H1 (cell line): Measurements from ENCODE around the gene RFTN2. TPM values are rescaled to one million over a fixed set of nuclear protein-coding genes. Genes with fewer than 3 reads are reported as not detected.

Experiments
- CTCF ChIA-PET: fragments of 300-600 bp; sonication (Branson Sonifier 250); formaldehyde crosslinking; loops from one replicate; lab custom pipeline; 2021; ENCODE audit not compliant: partially characterized antibody; lab: Charles Lee
- POLR2A ChIA-PET: fragments of 300-600 bp; sonication (Branson Sonifier 250); formaldehyde crosslinking; loops from one replicate; lab custom pipeline; 2021; ENCODE audit warnings: inconsistent platforms; ENCODE audit not compliant: partially characterized antibody; lab: Charles Lee
- DNase-seq, 2 experiments: peaks; one replicate each; pipeline versions ENCODE4 v3.0.0 to v3.0.0-alpha.2; 2010 to 2022; ENCODE audit warnings: low spot score in 2 of 2, low read depth in 1 of 2, mixed read lengths in 1 of 2
- FAIRE-seq: peaks from 2 replicates; lab custom pipeline; 2011; peaks lifted over from hg19 to GRCh38; lab: Jason Lieb, UNC
- H2AFZ ChIP-seq: 2 replicates; pipeline ENCODE4 v1.8.1; 2012; ENCODE audit warnings: low read length, inconsistent platforms
- H2AK5ac ChIP-seq: 2 replicates; pipeline ENCODE4 v1.6.1; 2013; ENCODE audit warnings: low read depth, low read length
- H2BK120ac ChIP-seq: replicated peaks from 2 replicates; pipeline ENCODE3; 2013; ENCODE audit warnings: low read depth, low read length, inconsistent platforms
- H2BK12ac ChIP-seq: 2 replicates; pipeline ENCODE4 v1.6.1; 2013; ENCODE audit warnings: low read depth, low read length
- H2BK15ac ChIP-seq: 2 replicates; pipeline ENCODE4 v1.6.1; 2013; ENCODE audit warnings: low read length
- H2BK20ac ChIP-seq: 2 replicates; pipeline ENCODE4 v1.6.1; 2013; ENCODE audit warnings: low read length
- H2BK5ac ChIP-seq: 2 replicates; pipeline ENCODE4 v1.6.1; 2013; ENCODE audit warnings: low read depth, low read length
- H3K14ac ChIP-seq: 2 replicates; pipeline ENCODE4 v1.6.1; 2013; ENCODE audit warnings: inconsistent platforms; ENCODE audit not compliant: insufficient read length
- H3K18ac ChIP-seq: 2 replicates; pipeline ENCODE4 v1.6.1; 2013; ENCODE audit warnings: low read length; ENCODE audit errors: extremely low read depth
- H3K23ac ChIP-seq: 2 replicates; pipeline ENCODE4 v1.6.1; 2013; ENCODE audit warnings: inconsistent platforms; ENCODE audit not compliant: insufficient read length
- H3K23me2 ChIP-seq: 2 replicates; pipeline ENCODE4 v1.6.1; 2013; ENCODE audit warnings: low read depth, low read length
- H3K27ac ChIP-seq: 2 replicates; pipeline ENCODE4 v1.6.1; 2011; ENCODE audit warnings: low read depth, low read length, inconsistent platforms
- H3K27me3 ChIP-seq, 4 experiments: replicated peaks in 1 of 4; 1 replicate in 1 of 4; 2 replicates in 3 of 4; pipeline versions ENCODE4 v1.6.1 to v1.8.1; 2011 to 2013; ENCODE audit warnings: low read length in 3 of 4, mild to moderate bottlenecking in 3 of 4, inconsistent platforms in 2 of 4, mixed read lengths in 2 of 4, moderate library complexity in 1 of 4; ENCODE audit not compliant: control insufficient read depth in 3 of 4, insufficient read depth in 3 of 4; ENCODE audit errors: extremely low read depth in 1 of 4
- H3K36me3 ChIP-seq, 4 experiments: 2 replicates each; pipeline versions ENCODE4 v1.6.1 to v1.8.1; 2011 to 2013; ENCODE audit warnings: mild to moderate bottlenecking in 4 of 4, low read length in 3 of 4, moderate library complexity in 2 of 4, control low read depth in 1 of 4, inconsistent platforms in 1 of 4; ENCODE audit not compliant: insufficient read depth in 4 of 4, control insufficient read depth in 2 of 4
- H3K4ac ChIP-seq: replicated peaks from 2 replicates; pipeline ENCODE3; 2013; ENCODE audit warnings: low read length, low read depth, mixed read lengths, inconsistent platforms; ENCODE audit not compliant: insufficient read length
- H3K4me1 ChIP-seq, 4 experiments: replicated peaks in 1 of 4; 1 replicate in 1 of 4; 2 replicates in 3 of 4; pipeline versions ENCODE4 v1.6.1 to v1.8.1; 2011 to 2013; ENCODE audit warnings: low read length in 3 of 4, inconsistent platforms in 2 of 4, mixed read lengths in 1 of 4; ENCODE audit not compliant: insufficient read depth in 4 of 4, control insufficient read depth in 3 of 4
- H3K4me2 ChIP-seq, 2 experiments: 2 replicates each; pipeline versions ENCODE4 v1.6.1 to v1.8.1; 2011 to 2013; ENCODE audit warnings: low read depth in 2 of 2, low read length in 2 of 2, control low read depth in 1 of 2, inconsistent platforms in 1 of 2, mild to moderate bottlenecking in 1 of 2; ENCODE audit not compliant: insufficient read depth in 1 of 2
- H3K4me3 ChIP-seq, 4 experiments: fragments of 200-600, 300-600 bp in 1 of 4; sonication (generic), shearing (Covaris generic), sonication (Bioruptor Twin) in 1 of 4; 2 replicates each; pipeline versions ENCODE4 v1.5.1 to v1.8.1; 2011 to 2016; ENCODE audit warnings: low read length in 4 of 4, low read depth in 3 of 4, control low read depth in 2 of 4, inconsistent platforms in 2 of 4, mild to moderate bottlenecking in 2 of 4, mixed read lengths in 1 of 4, moderate library complexity in 1 of 4; ENCODE audit not compliant: insufficient read depth in 2 of 4; ENCODE audit errors: extremely low read depth in 1 of 4
- H3K56ac ChIP-seq: replicated peaks from 2 replicates; pipeline ENCODE3; 2013; ENCODE audit warnings: low read depth, mild to moderate bottlenecking, mixed read lengths, low read length, inconsistent platforms; ENCODE audit not compliant: insufficient read length
- H3K79me1 ChIP-seq: 2 replicates; pipeline ENCODE4 v1.6.1; 2013; ENCODE audit warnings: low read depth, low read length, control low read depth
- H3K79me2 ChIP-seq, 2 experiments: 2 replicates each; pipeline versions ENCODE4 v1.6.1 to v1.8.1; 2012 to 2013; ENCODE audit warnings: low read length in 2 of 2, mild to moderate bottlenecking in 2 of 2, inconsistent platforms in 1 of 2; ENCODE audit not compliant: insufficient read depth in 2 of 2, control insufficient read depth in 1 of 2
- H3K9ac ChIP-seq, 4 experiments: replicated peaks in 1 of 4; 1 replicate in 1 of 4; 2 replicates in 3 of 4; pipeline versions ENCODE4 v1.6.1 to v1.8.1; 2011 to 2013; ENCODE audit warnings: low read depth in 3 of 4, low read length in 3 of 4, control low read depth in 2 of 4, mild to moderate bottlenecking in 2 of 4, moderate library complexity in 2 of 4, inconsistent platforms in 1 of 4; ENCODE audit errors: extremely low read depth in 1 of 4
- H3K9me3 ChIP-seq, 2 experiments: 2 replicates each; pipeline versions ENCODE4 v1.6.1 to v1.8.1; 2012 to 2013; ENCODE audit warnings: mild to moderate bottlenecking in 2 of 2, moderate library complexity in 2 of 2, control low read depth in 1 of 2, inconsistent platforms in 1 of 2, low read depth in 1 of 2, low read length in 1 of 2, mixed read lengths in 1 of 2; ENCODE audit not compliant: insufficient read depth in 2 of 2
- H4K20me1 ChIP-seq, 2 experiments: replicated peaks in 1 of 2; 2 replicates each; pipeline versions ENCODE3 to v1.8.1; 2011 to 2013; ENCODE audit warnings: inconsistent platforms in 2 of 2, low read length in 2 of 2, mild to moderate bottlenecking in 1 of 2; ENCODE audit not compliant: insufficient read depth in 2 of 2, control insufficient read depth in 1 of 2
- H4K5ac ChIP-seq: 2 replicates; pipeline ENCODE4 v1.6.1; 2013; ENCODE audit warnings: low read length, low read depth, mixed read lengths, inconsistent platforms; ENCODE audit not compliant: insufficient read length
- H4K8ac ChIP-seq: 2 replicates; pipeline ENCODE4 v1.8.0; 2013; ENCODE audit warnings: mild to moderate bottlenecking, moderate library complexity, low read length, inconsistent platforms; ENCODE audit not compliant: insufficient read depth; ENCODE audit errors: extremely low read depth
- H4K91ac ChIP-seq: replicated peaks from 2 replicates; pipeline ENCODE3; 2013; ENCODE audit warnings: low read length, mixed read lengths, inconsistent platforms; ENCODE audit not compliant: insufficient read length
- ASH2L ChIP-seq: fragments of 200-600, 300-600 bp; sonication (generic); IDR thresholded peaks from one replicate; pipeline ENCODE4 v1.7.1; 2017; ENCODE audit warnings: low read length
- BCL11A ChIP-seq, 2 experiments: IDR thresholded peaks; one replicate each; pipeline ENCODE4 v1.6.1; 2011; ENCODE audit warnings: low read depth in 2 of 2, low read length in 2 of 2, mild to moderate bottlenecking in 2 of 2
- CEBPB ChIP-seq: IDR thresholded peaks from 2 replicates; pipeline ENCODE4 v1.6.1; 2012; ENCODE audit warnings: low read depth, low read length
- CHD1 ChIP-seq: IDR thresholded peaks from 2 replicates; pipeline ENCODE4 v1.6.1; 2012; ENCODE audit warnings: low read depth, low read length, improper control_type of control experiment
- GABPA ChIP-seq: IDR thresholded peaks from 2 replicates; pipeline ENCODE4 v1.6.1; 2011; ENCODE audit warnings: mild to moderate bottlenecking, low read length, moderate library complexity, borderline replicate concordance; ENCODE audit not compliant: insufficient read depth
- GTF2F1 ChIP-seq: IDR thresholded peaks from 2 replicates; pipeline ENCODE4 v1.6.1; 2012; ENCODE audit warnings: low read depth, low read length, improper control_type of control experiment, borderline replicate concordance
- KDM5A ChIP-seq: fragments of 200-600 bp; IDR thresholded peaks from 2 replicates; pipeline ENCODE4 v1.7.1; 2012; ENCODE audit warnings: mild to moderate bottlenecking, low read length, inconsistent platforms, mixed read lengths
- PHF8 ChIP-seq: fragments of 200-600 bp; sonication (generic); conservative IDR thresholded peaks from 2 replicates; pipeline ENCODE4 v1.7.1; 2012; ENCODE audit warnings: low read depth, mild to moderate bottlenecking, inconsistent platforms, low read length, moderate library complexity
- POLR2A ChIP-seq, 2 experiments: IDR thresholded peaks; 1 replicate in 1 of 2; 2 replicates in 1 of 2; pipeline ENCODE4 v1.6.1; 2011; ENCODE audit warnings: low read depth in 2 of 2, low read length in 2 of 2, mild to moderate bottlenecking in 2 of 2; ENCODE audit errors: control extremely low read depth in 1 of 2
- POLR2AphosphoS5 ChIP-seq: IDR thresholded peaks from 2 replicates; pipeline ENCODE4 v1.6.1; 2011; ENCODE audit warnings: low read depth, low read length
- SP4 ChIP-seq: IDR thresholded peaks from 2 replicates; pipeline ENCODE4 v1.6.1; 2012; ENCODE audit warnings: low read length, inconsistent platforms
- SRF ChIP-seq: IDR thresholded peaks from 2 replicates; pipeline ENCODE4 v1.6.1; 2011; ENCODE audit warnings: mild to moderate bottlenecking, low read depth, low read length, moderate library complexity
- TBP ChIP-seq: IDR thresholded peaks from 2 replicates; pipeline ENCODE4 v1.6.1; 2011; ENCODE audit warnings: low read depth, low read length, improper control_type of control experiment
- TEAD4 ChIP-seq: IDR thresholded peaks from 2 replicates; pipeline ENCODE4 v1.6.1; 2012; ENCODE audit warnings: low read depth, low read length, inconsistent platforms, mixed read lengths
- YY1 ChIP-seq: IDR thresholded peaks from 2 replicates; pipeline ENCODE4 v1.6.1; 2011; ENCODE audit warnings: low read depth, mild to moderate bottlenecking, low read length
- ZNF274 ChIP-seq: IDR thresholded peaks from 2 replicates; pipeline ENCODE4 v1.7.0; 2012; ENCODE audit warnings: low read length, borderline replicate concordance; ENCODE audit errors: extremely low read depth
- WGBS, 2 experiments: shearing (Covaris generic) in 1 of 2; methylation state at CpG; one replicate each; pipeline versions ENCODE4 v1.1.6 to v1.1.7; 2013 to 2015; ENCODE audit warnings: low lambda C conversion rate in 2 of 2, mixed read lengths in 2 of 2, inconsistent platforms in 1 of 2, low coverage in 1 of 2, missing lambda C conversion rate in 1 of 2; ENCODE audit not compliant: insufficient replicate concordance in 2 of 2, insufficient coverage in 1 of 2, insufficient read length in 1 of 2; ENCODE audit errors: extremely low coverage in 1 of 2, missing lambda C conversion rate in 1 of 2; 5-methylcytosine and 5-hydroxymethylcytosine counted together
- polyA plus RNA-seq, 7 experiments: library from polyadenylated mRNA; depleted of rRNA in 3 of 7; stranded (reverse) in 5 of 7; unstranded in 2 of 7; fragments of >200 nt in 5 of 7; fragments of 200-250 nt in 2 of 7; gene quantifications; 1 replicate in 5 of 7; 2 replicates in 1 of 7; 4 replicates in 1 of 7; pipeline versions ENCODE4 v1.2.1 to v1.2.3, GENCODE V29; 2011 to 2013; ENCODE audit warnings: missing spikeins in 2 of 7, mixed read lengths in 2 of 7
- total RNA-seq: library from RNA; stranded (reverse); fragmentation: NEBNext Ultra II Directional; extraction: Animal tissue kit (Norgen Biotek cat#: 25700); gene quantifications from 2 replicates; pipeline ENCODE4 v1.2.1, GENCODE V29; 2021

RFTN2 gene
- total and polyA plus RNA-seq, 2 of the 8 experiments (the other 6 are each of a cell fraction or from before 2014, with no cell fraction given) = 2.3 to 2.4 TPM

DNA sequence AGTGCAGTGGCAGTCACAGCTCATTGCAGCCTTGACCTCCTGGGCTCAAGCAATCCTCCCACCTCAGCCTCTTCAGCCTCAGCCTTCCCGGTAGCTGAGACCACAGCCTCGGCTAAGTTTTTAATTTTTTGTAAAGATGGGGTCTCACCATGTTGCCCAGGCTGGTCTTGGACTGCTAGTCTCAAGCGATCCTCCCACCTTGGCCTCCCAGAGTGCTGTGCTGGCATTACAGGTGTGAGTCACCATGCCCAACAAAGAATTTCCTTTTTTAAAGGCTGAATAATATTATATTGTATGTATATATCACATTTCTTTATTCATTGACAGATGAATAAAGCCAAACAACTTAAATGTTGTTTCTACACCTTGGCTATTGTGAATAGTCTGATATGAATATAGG lies 117.0 kb downstream of the RFTN2 start:
- Histone ChIP-seq H3K4ac (no peak overlapping the region), H3K27ac (no peak overlapping the region), H2AFZ (no peak overlapping the region), H3K79me2 (no peaks in the 10 kb centered on the region), H3K79me1 (no peaks in the 10 kb centered on the region), H3K23me2 (no peaks in the 10 kb centered on the region), H2BK12ac (no peak overlapping the region), H4K8ac (no peak overlapping the region), H3K4me2 (no peak overlapping the region), H3K9ac (no peak overlapping the region), H4K20me1 (no peaks in the 10 kb centered on the region), H2BK5ac (no peak overlapping the region), H3K4me1 (no peaks in the 10 kb centered on the region), H2BK120ac (no peak overlapping the region), H3K14ac (no peak overlapping the region), H3K4me3 (no peak overlapping the region), H4K91ac (no peak overlapping the region), H2BK15ac (no peak overlapping the region), H3K18ac (no peak overlapping the region), H3K23ac (no peak overlapping the region), H3K36me3 (peaks cover 0 to 24% (median 1%) of the 10 kb centered on the region in 4 experiments; a peak in 2 of 8 replicates), H4K5ac (no peak overlapping the region), H2AK5ac (no peak overlapping the region), H3K27me3 (no peaks in the 10 kb centered on the region), H3K9me3 (no peaks in the 10 kb centered on the region), H2BK20ac (no peak overlapping the region), H3K56ac (no peak overlapping the region)
- DNase-seq (no peak), FAIRE-seq (no peak)
- POLR2A ChIA-PET = interaction anchor here (0.8 kb wide), 1 partner anchor 10 kb away, joined by 3 read pairs; no protein-coding TSS in a partner anchor
- WGBS, 2 experiments = 86% methylated on average over 3 of the region's 3 CpGs; no CpG with 5 or more reads in 1 of the 2 experiments
- TF ChIP-seq SP4 (no peak), GTF2F1 (no peak), SRF (no peak), ZNF274 (no peak), CEBPB (no peak), KDM5A (no peak), POLR2AphosphoS5 (no peak), ASH2L (no peak), PHF8 (no peak), POLR2A (IDR thresholded peaks at IDR 0.05; ENCODE audit: control extremely low read depth in 1 of 2, low read depth in 2 of 2, low read length in 2 of 2) (no peak), BCL11A (IDR thresholded peaks at IDR 0.05; ENCODE audit: low read depth in 2 of 2, low read length in 2 of 2) (no peak), TBP (no peak), YY1 (no peak), TEAD4 (no peak), GABPA (no peak), CHD1 (no peak)
- CTCF ChIA-PET = interaction anchor here (1.8 kb wide), 1 partner anchor 38 kb away, joined by 3 read pairs; no protein-coding TSS in a partner anchor
